Measurements from ENCODE around the gene CDH23. TPM values are rescaled to one million over a fixed set of nuclear protein-coding genes. Genes with fewer than 3 reads are reported as not detected.

CDH23 gene
- total RNA-seq, 1 donor from 2014 or later: 0.29 TPM

DNA sequence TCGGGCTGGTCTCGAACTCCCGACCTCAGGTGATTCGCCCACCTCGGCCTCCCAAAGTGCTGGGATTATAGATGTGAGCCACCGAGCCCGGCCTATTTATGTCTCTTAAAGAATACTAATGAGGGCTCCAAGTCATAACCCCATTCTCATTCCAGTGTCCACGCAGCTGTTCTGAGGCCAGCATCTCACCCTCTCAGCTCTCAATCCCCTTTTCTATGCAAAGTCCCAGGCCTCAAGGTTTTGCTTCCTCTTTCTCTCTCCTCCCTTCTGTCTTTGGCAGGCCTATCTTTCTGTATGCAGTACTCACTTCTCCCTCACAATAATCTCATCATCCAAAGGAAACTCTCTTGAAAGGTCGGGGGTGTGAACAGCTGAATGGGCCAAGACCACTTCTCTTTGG is 404.6 kb downstream of the CDH23 start:
- TF ChIP-seq, protein P1, sequence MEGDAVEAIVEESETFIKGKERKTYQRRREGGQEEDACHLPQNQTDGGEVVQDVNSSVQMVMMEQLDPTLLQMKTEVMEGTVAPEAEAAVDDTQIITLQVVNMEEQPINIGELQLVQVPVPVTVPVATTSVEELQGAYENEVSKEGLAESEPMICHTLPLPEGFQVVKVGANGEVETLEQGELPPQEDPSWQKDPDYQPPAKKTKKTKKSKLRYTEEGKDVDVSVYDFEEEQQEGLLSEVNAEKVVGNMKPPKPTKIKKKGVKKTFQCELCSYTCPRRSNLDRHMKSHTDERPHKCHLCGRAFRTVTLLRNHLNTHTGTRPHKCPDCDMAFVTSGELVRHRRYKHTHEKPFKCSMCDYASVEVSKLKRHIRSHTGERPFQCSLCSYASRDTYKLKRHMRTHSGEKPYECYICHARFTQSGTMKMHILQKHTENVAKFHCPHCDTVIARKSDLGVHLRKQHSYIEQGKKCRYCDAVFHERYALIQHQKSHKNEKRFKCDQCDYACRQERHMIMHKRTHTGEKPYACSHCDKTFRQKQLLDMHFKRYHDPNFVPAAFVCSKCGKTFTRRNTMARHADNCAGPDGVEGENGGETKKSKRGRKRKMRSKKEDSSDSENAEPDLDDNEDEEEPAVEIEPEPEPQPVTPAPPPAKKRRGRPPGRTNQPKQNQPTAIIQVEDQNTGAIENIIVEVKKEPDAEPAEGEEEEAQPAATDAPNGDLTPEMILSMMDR (IDR thresholded peaks at IDR 0.05): no peak
- Mint-ChIP-seq H3K36me3 (ENCODE audit: low read depth) (no peaks in the 10 kb centered on the region), H3K4me1 (peaks cover 23% of the 10 kb centered on the region), H3K27ac (peak overlapping the region; percentile 36), H3K27me3 (no peaks in the 10 kb centered on the region), H3K9me3 (no peaks in the 10 kb centered on the region), H3K4me3 (peak overlapping the region; percentile 1)
- DNase-seq (no peak), ATAC-seq (ENCODE audit: low read depth) (peak; percentile 98)
- CTCF ChIA-PET: interaction anchor here (1.2 to 1.6 kb wide), 2 partner anchors 10 to 93 kb away, joined by 5 read pairs; no protein-coding TSS in a partner anchor
- intact Hi-C loops (cut with micrococcal nuclease): no loop called here
- POLR2A ChIA-PET: interaction anchor here (0.8 to 1.7 kb wide), 6 partner anchors 25 to 107 kb away, joined by 3 to 10 read pairs (median 4); partner anchors contain the start of gene VSIR

DNA sequence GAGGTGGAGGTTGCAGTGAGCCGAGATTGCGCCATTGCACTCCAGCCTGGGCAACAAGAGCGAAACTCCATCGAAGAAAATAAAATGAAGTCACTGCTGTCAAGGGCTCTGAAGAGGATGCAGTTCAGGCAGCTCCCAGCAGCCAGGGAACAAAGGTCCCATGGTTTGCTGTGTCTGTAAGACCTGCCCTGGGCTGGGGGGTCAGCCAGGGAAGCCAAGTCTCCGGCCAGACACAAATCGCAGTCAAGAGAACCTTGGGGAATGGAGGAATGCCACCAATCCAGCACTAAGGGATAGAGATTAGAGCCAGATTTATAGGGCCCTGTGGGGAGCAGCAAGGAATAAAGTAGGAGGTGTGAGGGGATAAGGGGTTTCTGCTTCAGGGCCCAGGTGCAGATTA is 405.5 kb downstream of the CDH23 start:
- Mint-ChIP-seq H3K4me3 (no peak overlapping the region), H3K9me3 (no peaks in the 10 kb centered on the region), H3K4me1 (peaks cover 21% of the 10 kb centered on the region), H3K27ac (no peak overlapping the region), H3K36me3 (ENCODE audit: low read depth) (no peaks in the 10 kb centered on the region), H3K27me3 (no peaks in the 10 kb centered on the region)
- ATAC-seq (ENCODE audit: low read depth) (no peak), DNase-seq (no peak)
- intact Hi-C loops (cut with micrococcal nuclease): no loop called here
- TF ChIP-seq, protein P1 (IDR thresholded peaks at IDR 0.05): no peak
- ChIA-PET POLR2A (interaction anchor here (1.5 to 1.6 kb wide), 3 partner anchors 27 to 74 kb away, joined by 4 to 10 read pairs (median 5); partner anchors contain the start of gene VSIR), CTCF (interaction anchor here (1.6 kb wide), 1 partner anchor 9 kb away, joined by 5 read pairs; no protein-coding TSS in a partner anchor)

DNA sequence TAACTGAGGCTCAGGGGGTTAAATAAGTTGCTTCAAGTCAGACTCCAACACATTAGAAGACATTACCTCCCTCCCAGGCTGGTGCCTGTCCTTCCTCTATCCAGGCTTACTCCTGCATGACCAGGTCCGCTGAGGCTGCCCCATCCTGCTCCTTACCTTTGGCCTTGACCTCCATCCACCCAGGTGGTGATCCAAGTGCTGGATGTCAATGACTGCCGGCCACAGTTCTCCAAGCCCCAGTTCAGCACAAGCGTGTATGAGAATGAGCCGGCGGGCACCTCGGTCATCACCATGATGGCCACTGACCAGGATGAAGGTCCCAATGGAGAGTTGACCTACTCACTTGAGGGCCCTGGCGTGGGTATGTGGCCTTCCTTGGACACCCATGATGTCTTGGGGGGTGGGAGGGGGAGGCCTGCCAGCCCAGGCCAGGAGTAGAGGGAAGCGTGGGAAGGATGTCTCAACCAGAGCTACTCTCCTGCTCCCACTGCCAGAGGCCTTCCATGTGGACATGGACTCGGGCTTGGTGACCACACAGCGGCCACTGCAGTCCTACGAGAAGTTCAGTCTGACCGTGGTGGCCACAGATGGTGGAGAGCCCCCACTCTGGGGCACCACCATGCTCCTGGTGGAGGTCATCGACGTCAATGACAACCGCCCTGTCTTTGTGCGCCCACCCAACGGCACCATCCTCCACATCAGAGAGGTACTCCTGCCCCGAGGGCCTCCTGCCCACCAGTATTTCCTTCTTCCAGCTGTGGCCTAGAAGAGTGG is 406.2 kb downstream of the CDH23 start:
- no peaks in the 10 kb centered on the region for H3K36me3 Mint-ChIP-seq (ENCODE audit: low read depth)

DNA sequence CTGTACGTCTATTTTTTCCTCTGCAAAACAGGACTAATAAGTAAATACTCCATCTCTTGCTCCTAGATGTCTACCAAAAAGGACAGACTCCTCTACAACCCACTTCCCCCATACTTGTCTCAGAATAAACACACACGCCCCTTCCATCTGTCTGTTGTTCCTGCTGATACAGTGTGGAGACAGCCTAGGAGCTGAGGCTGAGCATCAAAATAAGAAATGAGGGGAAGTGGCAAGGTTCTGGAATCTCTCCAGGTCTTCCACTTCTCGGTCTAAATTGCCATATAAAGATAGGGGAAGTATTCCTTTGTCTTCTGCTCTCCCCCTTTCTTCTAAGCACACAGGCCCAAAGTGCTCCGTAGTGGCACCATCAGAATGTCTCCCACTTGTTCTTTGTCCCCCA is 407.4 kb downstream of the CDH23 start:
- no peak overlapping the region for H3K4me3 Mint-ChIP-seq
- peaks cover 14% of the 10 kb centered on the region for H3K4me1 Mint-ChIP-seq
- H3K27ac Mint-ChIP-seq: no peak overlapping the region
- ChIA-PET POLR2A (no interaction called here), CTCF (interaction anchor here (0.8 to 1.7 kb wide), 2 partner anchors 30 to 92 kb away, joined by 3 to 5 read pairs; partner anchors contain the start of gene VSIR)
- TF ChIP-seq, protein P1 (IDR thresholded peaks at IDR 0.05): no peak
- intact Hi-C loops (cut with micrococcal nuclease): no loop called here
- H3K9me3 Mint-ChIP-seq: no peaks in the 10 kb centered on the region
- no peaks in the 10 kb centered on the region for H3K36me3 Mint-ChIP-seq (ENCODE audit: low read depth)
- H3K27me3 Mint-ChIP-seq: no peaks in the 10 kb centered on the region
- ATAC-seq (ENCODE audit: low read depth) (no peak), DNase-seq (no peak)

More for the DNA sequence above, 406.2 kb downstream of the CDH23 start:
- Mint-ChIP-seq H3K4me1 (peaks cover 14% of the 10 kb centered on the region), H3K27me3 (no peaks in the 10 kb centered on the region), H3K9me3 (no peaks in the 10 kb centered on the region), H3K27ac (no peak overlapping the region), H3K4me3 (no peak overlapping the region)
- POLR2A ChIA-PET: no interaction called here
- no peak for ATAC-seq (ENCODE audit: low read depth)
- CTCF ChIA-PET: no interaction called here
- TF ChIP-seq, protein P1 (IDR thresholded peaks at IDR 0.05): no peak
- intact Hi-C loops (cut with micrococcal nuclease): no loop called here
- DNase-seq: no peak

All from activated B cell treated with CpG ODN at 0.5 μM for 24 hours (primary cell).